HepG2 (cell line): Measurements from ENCODE around the gene CERS1. TPM values are rescaled to one million over a fixed set of nuclear protein-coding genes. Genes with fewer than 3 reads are reported as not detected.
A peak's percentile ranks its signal among the peaks of the same experiment; 100 is the strongest.

Source experiments
- ARNT ChIP-seq: fragments of 450-650 bp; IDR thresholded peaks from 2 replicates; pipeline ENCODE4 v1.6.1; 2017
- ATRX ChIP-seq: sonication (generic); formaldehyde crosslinking; IDR thresholded peaks from 2 replicates; pipeline ENCODE4 v1.4.0; 2020; ENCODE audit warnings: missing genetic modification reagents, borderline replicate concordance
- CENPBD1 ChIP-seq: sonication (generic); formaldehyde crosslinking; IDR thresholded peaks from 2 replicates; pipeline ENCODE4 v1.8.0; 2022; ENCODE audit warnings: missing genetic modification reagents, low read depth, mild to moderate bottlenecking, borderline replicate concordance
- EHMT2 ChIP-seq: fragments of 200-600 bp; sonication (generic); IDR thresholded peaks from 2 replicates; pipeline ENCODE4 v1.7.0; 2017; ENCODE audit warnings: antibody characterized with exemption, low read depth, low read length, borderline replicate concordance
- FOSL1 ChIP-seq: sonication (generic); formaldehyde crosslinking; IDR thresholded peaks from 2 replicates; pipeline ENCODE4 v1.9.0; 2021; ENCODE audit warnings: missing genetic modification reagents, borderline replicate concordance
- HES4 ChIP-seq: sonication (generic); formaldehyde crosslinking; IDR thresholded peaks from 2 replicates; pipeline ENCODE4 v1.9.0; 2021; ENCODE audit warnings: mild to moderate bottlenecking, missing genetic modification reagents, borderline replicate concordance
- JUNB ChIP-seq: sonication (generic); formaldehyde crosslinking; IDR thresholded peaks from 2 replicates; pipeline ENCODE4 v1.8.0; 2022; ENCODE audit warnings: missing genetic modification reagents, mild to moderate bottlenecking, borderline replicate concordance
- PAX8 ChIP-seq: sonication (generic); formaldehyde crosslinking; IDR thresholded peaks from 2 replicates; pipeline ENCODE4 v1.8.0; 2022; ENCODE audit warnings: mild to moderate bottlenecking, missing genetic modification reagents, borderline replicate concordance
- TARDBP ChIP-seq: sonication (generic); formaldehyde crosslinking; IDR thresholded peaks from 2 replicates; pipeline ENCODE4 v1.8.0; 2022; ENCODE audit warnings: mild to moderate bottlenecking, missing genetic modification reagents
- XBP1 ChIP-seq: sonication (generic); formaldehyde crosslinking; IDR thresholded peaks from 2 replicates; pipeline ENCODE4 v1.5.0; 2020; ENCODE audit warnings: missing genetic modification reagents
- ZNF207 ChIP-seq: fragments of 450-650 bp; IDR thresholded peaks from 2 replicates; pipeline ENCODE4 v1.6.1; 2016; ENCODE audit warnings: antibody characterized with exemption, borderline replicate concordance
- ZNF441 ChIP-seq: sonication (generic); formaldehyde crosslinking; IDR thresholded peaks from 2 replicates; pipeline ENCODE4 v1.7.0; 2021; ENCODE audit warnings: missing genetic modification reagents, borderline replicate concordance
- ZNF451 ChIP-seq: sonication (generic); formaldehyde crosslinking; IDR thresholded peaks from 2 replicates; pipeline ENCODE4 v1.5.0; 2020; ENCODE audit warnings: mild to moderate bottlenecking, missing genetic modification reagents
- ZNF510 ChIP-seq: sonication (generic); formaldehyde crosslinking; IDR thresholded peaks from 2 replicates; pipeline ENCODE4 v1.4.0; 2020; ENCODE audit warnings: low read depth, mild to moderate bottlenecking, missing genetic modification reagents
- ZNF557 ChIP-seq: sonication (generic); formaldehyde crosslinking; IDR thresholded peaks from 2 replicates; pipeline ENCODE4 v1.4.0; 2020; ENCODE audit warnings: missing genetic modification reagents
- ZNF780A ChIP-seq: sonication (generic); formaldehyde crosslinking; IDR thresholded peaks from 2 replicates; pipeline ENCODE4 v1.8.0; 2022; ENCODE audit warnings: mild to moderate bottlenecking, missing genetic modification reagents, moderate library complexity
- ZNF891 ChIP-seq: sonication (generic); formaldehyde crosslinking; IDR thresholded peaks from 2 replicates; pipeline ENCODE4 v1.5.0; 2020; ENCODE audit warnings: mild to moderate bottlenecking, missing genetic modification reagents
- ZSCAN30 ChIP-seq: sonication (generic); formaldehyde crosslinking; IDR thresholded peaks from 2 replicates; pipeline ENCODE4 v1.5.0; 2020; ENCODE audit warnings: mild to moderate bottlenecking, missing genetic modification reagents
- polyA plus RNA-seq, 8 experiments: library from polyadenylated mRNA; depleted of rRNA in 3 of 8; stranded (reverse) in 7 of 8; unstranded in 1 of 8; fragments of >200 nt; fragmentation: Illumina TruSeq in 4 of 8; extraction: Trizol in 4 of 8; gene quantifications; 2 replicates each; pipeline versions ENCODE4 v1.2.1 to v1.2.3, GENCODE V29; 2011 to 2016; ENCODE audit warnings: low read depth in 4 of 8, missing spikeins in 1 of 8, mixed read lengths in 1 of 8; ENCODE audit not compliant: insufficient read depth in 1 of 8
- total RNA-seq, 5 experiments: library from RNA; depleted of rRNA; stranded (reverse); fragments of >200 nt; fragmentation: Illumina TruSeq; extraction: Trizol; gene quantifications; 2 replicates each; pipeline ENCODE4 v1.2.3, GENCODE V29; 2016; ENCODE audit warnings: low read depth in 1 of 5
- TF ChIP-seq, protein P1 (sequence below): sonication (generic); formaldehyde crosslinking; IDR thresholded peaks from 2 replicates; pipeline ENCODE4 v1.4.0; 2020; ENCODE audit warnings: missing genetic modification reagents, mild to moderate bottlenecking, borderline replicate concordance
- TF ChIP-seq, protein P2 (sequence below): sonication (generic); formaldehyde crosslinking; IDR thresholded peaks from 2 replicates; pipeline ENCODE4 v1.8.0; 2022; ENCODE audit warnings: mild to moderate bottlenecking, missing genetic modification reagents
- TF ChIP-seq, protein P3 (sequence below): sonication (generic); formaldehyde crosslinking; IDR thresholded peaks from 2 replicates; pipeline ENCODE4 v1.9.0; 2021; ENCODE audit warnings: missing genetic modification reagents, mild to moderate bottlenecking, borderline replicate concordance
- TF ChIP-seq, protein P4 (sequence below): sonication (generic); formaldehyde crosslinking; IDR thresholded peaks from 2 replicates; pipeline ENCODE4 v1.4.0; 2020; ENCODE audit warnings: missing genetic modification reagents, borderline replicate concordance

Gene CERS1
- total and polyA plus RNA-seq, 2 of the 13 experiments (the other 11 are each of a cell fraction or from before 2014, with no cell fraction given): 4.6 to 9.8 TPM

DNA sequence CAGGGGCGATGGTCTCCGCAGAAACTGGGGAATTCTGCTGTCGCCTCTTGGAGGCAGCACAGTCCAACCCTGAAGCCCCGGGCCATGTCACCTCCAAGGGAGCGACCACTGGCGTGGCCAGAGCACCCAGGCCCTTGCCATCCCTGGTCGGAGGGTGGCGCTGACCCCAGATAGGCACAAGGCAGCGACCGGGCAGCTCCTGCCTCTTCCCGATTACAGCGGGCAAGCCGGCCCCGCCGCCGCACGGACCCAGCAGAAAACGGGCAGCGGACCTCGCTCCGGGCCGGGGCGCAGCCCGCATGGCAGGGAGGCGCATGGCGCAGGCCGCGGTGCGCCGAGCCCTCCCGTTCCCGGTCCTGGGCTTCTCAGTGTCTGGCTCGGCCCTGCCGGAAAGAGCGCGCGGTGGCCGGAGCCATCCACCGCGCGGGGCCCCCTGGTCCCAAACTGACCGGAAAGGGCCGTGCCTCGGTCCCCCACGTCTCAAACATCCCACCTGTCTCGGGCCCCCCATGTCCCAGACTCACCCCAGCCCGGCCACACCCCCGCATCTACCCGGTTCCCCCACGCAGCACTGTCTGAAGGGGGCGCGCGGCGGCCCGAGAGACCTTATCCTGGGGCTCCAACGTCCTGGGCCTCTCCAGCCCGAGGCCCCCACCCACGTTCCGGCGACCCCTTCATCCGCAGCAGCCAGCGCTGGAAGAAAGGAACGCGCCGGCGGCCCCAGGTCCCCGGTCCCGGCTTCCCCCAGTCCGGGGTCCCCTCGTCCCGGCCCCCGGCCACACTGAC is 727 bp downstream of the CERS1 start (continued):
- TF ChIP-seq, protein P1, sequence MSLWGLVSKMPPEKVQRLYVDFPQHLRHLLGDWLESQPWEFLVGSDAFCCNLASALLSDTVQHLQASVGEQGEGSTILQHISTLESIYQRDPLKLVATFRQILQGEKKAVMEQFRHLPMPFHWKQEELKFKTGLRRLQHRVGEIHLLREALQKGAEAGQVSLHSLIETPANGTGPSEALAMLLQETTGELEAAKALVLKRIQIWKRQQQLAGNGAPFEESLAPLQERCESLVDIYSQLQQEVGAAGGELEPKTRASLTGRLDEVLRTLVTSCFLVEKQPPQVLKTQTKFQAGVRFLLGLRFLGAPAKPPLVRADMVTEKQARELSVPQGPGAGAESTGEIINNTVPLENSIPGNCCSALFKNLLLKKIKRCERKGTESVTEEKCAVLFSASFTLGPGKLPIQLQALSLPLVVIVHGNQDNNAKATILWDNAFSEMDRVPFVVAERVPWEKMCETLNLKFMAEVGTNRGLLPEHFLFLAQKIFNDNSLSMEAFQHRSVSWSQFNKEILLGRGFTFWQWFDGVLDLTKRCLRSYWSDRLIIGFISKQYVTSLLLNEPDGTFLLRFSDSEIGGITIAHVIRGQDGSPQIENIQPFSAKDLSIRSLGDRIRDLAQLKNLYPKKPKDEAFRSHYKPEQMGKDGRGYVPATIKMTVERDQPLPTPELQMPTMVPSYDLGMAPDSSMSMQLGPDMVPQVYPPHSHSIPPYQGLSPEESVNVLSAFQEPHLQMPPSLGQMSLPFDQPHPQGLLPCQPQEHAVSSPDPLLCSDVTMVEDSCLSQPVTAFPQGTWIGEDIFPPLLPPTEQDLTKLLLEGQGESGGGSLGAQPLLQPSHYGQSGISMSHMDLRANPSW (CRISPR knock-in tag): no peak
- no peak for TF ChIP-seq ZNF891 (CRISPR knock-in tag)
- no peak for TF ChIP-seq ZSCAN30 (CRISPR knock-in tag)
- no peak for TF ChIP-seq ZNF557 (CRISPR knock-in tag)
- TF ChIP-seq, protein P2, sequence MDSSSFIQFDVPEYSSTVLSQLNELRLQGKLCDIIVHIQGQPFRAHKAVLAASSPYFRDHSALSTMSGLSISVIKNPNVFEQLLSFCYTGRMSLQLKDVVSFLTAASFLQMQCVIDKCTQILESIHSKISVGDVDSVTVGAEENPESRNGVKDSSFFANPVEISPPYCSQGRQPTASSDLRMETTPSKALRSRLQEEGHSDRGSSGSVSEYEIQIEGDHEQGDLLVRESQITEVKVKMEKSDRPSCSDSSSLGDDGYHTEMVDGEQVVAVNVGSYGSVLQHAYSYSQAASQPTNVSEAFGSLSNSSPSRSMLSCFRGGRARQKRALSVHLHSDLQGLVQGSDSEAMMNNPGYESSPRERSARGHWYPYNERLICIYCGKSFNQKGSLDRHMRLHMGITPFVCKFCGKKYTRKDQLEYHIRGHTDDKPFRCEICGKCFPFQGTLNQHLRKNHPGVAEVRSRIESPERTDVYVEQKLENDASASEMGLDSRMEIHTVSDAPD (CRISPR knock-in tag): no peak
- no peak for TF ChIP-seq ATRX
- no peak for TF ChIP-seq ZNF510 (CRISPR knock-in tag)
- TF ChIP-seq TARDBP (CRISPR knock-in tag): no peak
- TF ChIP-seq ARNT: no peak
- no peak for TF ChIP-seq XBP1 (CRISPR knock-in tag)
- TF ChIP-seq PAX8 (CRISPR knock-in tag): no peak
- TF ChIP-seq ZNF441: no peak
- TF ChIP-seq EHMT2: no peak
- no peak for TF ChIP-seq FOSL1 (CRISPR knock-in tag)
- no peak for TF ChIP-seq JUNB (CRISPR knock-in tag)
- peak; percentile 70 for TF ChIP-seq HES4 (CRISPR knock-in tag)
- no peak for TF ChIP-seq ZNF207
- TF ChIP-seq CENPBD1: no peak; the same call in 1 of the 2 replicates
- TF ChIP-seq, protein P3, sequence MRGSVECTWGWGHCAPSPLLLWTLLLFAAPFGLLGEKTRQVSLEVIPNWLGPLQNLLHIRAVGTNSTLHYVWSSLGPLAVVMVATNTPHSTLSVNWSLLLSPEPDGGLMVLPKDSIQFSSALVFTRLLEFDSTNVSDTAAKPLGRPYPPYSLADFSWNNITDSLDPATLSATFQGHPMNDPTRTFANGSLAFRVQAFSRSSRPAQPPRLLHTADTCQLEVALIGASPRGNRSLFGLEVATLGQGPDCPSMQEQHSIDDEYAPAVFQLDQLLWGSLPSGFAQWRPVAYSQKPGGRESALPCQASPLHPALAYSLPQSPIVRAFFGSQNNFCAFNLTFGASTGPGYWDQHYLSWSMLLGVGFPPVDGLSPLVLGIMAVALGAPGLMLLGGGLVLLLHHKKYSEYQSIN: no peak
- TF ChIP-seq, protein P4, sequence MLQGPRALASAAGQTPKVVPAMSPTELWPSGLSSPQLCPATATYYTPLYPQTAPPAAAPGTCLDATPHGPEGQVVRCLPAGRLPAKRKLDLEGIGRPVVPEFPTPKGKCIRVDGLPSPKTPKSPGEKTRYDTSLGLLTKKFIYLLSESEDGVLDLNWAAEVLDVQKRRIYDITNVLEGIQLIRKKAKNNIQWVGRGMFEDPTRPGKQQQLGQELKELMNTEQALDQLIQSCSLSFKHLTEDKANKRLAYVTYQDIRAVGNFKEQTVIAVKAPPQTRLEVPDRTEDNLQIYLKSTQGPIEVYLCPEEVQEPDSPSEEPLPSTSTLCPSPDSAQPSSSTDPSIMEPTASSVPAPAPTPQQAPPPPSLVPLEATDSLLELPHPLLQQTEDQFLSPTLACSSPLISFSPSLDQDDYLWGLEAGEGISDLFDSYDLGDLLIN: no peak
- no peak for TF ChIP-seq ZNF780A
- peak; percentile 29; the same call in 1 of the 2 replicates for TF ChIP-seq ZNF451 (CRISPR knock-in tag)
